NCI-H1105 (cell line): Measurements from ENCODE around the gene CAMK2B.

Source experiments
- DNase-seq: peaks from one replicate; lab custom pipeline; 2025; lab: John Stamatoyannopoulos, UW

CAMK2B gene

GRCh38 chr7:44286618-44287487 is 38.5 kb downstream of the CAMK2B start:
- no peak for DNase-seq

DNA sequence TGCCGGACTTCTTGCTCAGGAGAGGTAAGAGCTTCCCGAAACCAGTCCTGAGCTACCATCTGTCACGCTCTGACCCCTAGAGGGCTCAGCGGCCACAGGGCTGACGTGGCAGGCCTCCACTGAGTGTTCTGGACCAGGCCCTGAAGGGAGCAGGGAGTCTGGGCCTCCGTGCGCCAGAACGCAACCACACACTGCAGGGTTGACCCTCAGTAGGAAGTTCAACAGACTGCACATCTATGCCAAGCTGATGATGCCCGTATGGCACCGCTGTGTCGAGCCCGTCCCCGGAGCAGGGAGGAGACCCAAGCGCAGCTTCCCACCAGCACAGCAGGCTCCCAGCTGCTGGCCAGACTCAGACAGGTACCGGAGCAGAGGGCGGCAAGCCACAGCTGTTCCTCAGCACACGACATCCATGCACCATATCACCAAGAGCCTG is 39.2 kb downstream of the CAMK2B start:
- DNase-seq: no peak

- no peak for DNase-seq
These were observed 39.8 kb downstream of the CAMK2B start for GRCh38 chr7:44285561-44285960.

GRCh38 chr7:44284881-44285541 is 40.4 kb downstream of the CAMK2B start:
- DNase-seq: no peak

- no peak for DNase-seq
These were observed 41.2 kb downstream of the CAMK2B start for GRCh38 chr7:44284216-44284615.

DNA sequence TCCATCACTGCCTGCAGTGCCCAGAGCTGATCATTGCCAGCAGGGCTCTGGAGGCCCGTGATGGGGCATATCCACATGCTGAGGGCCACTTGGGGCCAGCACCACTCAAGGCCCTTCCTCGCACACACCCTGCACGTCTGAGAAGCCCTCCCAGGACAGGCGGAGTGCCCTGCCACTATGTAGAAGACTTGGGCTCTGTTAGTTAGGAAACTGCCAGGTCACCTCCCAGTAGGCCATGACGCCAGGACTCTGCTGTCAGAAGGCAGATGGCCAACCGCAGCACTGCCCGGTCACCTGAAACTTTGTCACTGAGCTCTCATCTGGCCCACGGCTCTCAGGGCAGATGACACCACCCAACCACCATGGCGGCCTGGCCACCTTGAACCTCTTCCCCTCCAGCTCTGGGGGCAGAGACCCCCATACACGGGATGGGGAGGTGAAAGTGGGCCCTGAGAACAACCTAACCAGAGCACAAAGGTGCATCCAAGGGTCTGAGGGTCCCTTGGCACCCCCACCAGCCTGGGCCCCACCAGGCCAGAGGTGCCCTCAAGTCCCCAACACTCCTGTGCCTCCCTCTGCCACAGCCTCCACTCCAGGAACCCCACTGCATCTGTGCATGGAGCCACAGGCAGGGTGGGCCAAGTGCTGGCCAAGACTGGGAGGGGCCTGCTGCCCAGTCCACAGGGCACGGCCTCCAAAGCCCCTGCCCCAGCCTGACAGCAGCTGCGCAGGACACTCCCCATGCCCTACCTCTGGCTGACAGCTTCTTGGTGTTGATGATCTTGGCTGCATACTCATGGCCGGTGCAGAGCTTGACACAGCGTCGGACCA is 41.8 kb downstream of the CAMK2B start:
- no peak for DNase-seq

DNA sequence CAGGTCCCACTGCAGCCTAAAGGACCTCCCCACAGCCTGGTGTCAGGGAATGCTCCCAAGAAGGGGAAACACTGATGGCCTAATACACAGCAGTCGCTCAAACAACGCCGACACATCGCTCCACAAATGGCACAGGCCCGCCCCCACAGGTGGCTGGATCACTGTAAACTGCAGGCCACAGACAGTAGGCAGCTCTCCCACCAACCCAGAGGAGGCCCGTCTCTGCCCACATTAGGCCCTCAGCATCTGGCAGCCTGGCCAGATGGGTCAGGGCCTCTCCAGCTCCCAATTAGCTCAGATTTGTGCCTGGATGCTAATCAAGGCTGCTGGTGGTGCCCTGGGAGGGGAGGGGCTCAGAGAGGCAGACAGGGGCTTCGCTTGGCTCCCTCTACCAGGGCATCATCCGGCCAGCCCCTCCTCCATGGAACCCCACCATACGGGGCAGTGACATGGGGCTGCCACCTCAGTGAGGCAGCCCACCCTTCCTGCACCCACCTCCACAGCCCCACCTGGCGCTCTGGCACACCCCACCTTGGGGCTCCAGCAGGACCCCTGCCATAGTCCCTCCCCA is 42.7 kb downstream of the CAMK2B start:
- no peak for DNase-seq

DNA sequence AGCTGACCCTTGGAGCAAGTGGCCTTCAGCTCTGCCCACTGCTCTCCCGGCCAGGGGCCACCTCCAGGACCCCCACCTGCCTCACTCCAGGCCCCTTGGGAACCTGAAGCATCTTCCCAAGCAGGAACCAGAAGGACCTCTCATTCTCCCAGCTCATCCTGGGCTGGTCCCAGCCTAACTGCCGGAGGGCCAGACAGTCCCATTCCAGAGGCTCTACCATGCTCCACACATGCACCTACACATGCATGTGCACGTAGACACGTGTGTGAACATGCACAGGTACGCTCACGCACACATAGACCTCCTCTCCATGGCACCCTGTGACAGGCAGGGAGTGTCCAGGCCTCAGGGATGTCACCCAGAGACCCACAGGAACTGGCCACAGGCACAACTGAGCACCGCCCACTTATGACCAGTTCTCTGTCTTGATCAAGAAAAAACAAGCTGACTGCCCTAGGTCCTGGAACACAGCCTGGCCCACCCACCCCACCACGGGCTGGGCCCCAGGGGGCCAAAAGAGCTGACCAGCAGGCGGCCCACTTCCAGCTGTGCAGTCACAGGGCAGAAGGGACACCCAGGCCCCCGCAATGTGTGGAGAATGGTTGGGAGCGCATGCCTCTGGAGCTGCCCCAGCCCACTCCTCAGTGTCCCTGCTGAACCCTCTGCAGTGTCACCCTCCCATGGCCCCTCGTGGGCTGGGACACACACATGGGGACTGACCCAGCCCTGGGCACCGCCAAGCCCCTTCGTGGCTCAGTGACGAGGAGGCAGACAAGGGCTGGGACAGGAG is 43.4 kb downstream of the CAMK2B start:
- DNase-seq: no peak

- DNase-seq: no peak
These were observed 44.2 kb downstream of the CAMK2B start for GRCh38 chr7:44280993-44281721.

GRCh38 chr7:44280636-44280992 is 44.8 kb downstream of the CAMK2B start:
- DNase-seq: no peak

- DNase-seq: no peak
These were observed 45.5 kb downstream of the CAMK2B start for GRCh38 chr7:44279731-44280505.

DNA sequence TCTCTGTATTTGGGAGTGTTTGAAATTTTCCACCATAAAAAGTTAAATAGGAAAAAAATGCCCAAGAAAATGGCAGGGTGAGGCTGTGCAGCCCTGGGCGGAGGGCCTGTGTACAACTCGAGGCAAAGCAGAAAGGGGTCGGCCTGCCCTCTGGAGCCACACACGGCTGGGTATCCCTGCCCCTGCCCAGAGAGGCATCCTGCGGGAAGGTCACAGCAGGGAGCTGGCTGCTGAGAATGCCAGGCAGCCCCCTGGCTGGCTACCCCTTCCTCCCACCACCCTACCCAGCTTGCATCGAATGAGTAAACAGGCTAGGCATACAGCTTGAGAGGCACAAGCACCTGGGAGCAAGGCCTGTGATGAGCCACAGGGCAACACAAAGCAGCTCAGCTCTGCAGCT is 46.1 kb downstream of the CAMK2B start:
- no peak for DNase-seq

GRCh38 chr7:44278451-44279161 is 46.8 kb downstream of the CAMK2B start:
- DNase-seq: no peak

DNA sequence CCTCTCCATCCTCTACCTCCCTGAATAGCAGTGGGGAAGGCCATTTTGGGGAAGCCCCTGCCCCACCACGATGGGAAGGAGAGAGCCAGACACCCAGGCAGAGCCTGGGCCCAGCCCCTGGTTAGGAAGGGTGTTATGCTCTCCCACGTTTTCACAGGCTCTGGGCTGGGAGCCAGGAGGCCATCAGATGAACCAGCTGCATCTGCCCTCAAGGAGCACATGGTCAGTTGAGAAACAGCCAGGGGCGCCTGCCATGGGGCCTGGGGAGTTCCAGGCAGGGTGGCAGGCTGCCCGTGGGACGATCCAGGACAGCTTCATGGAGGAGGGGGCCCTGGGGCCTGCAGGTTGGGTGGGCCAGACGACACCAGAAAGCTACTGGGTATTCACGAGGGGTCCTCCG is 47.5 kb downstream of the CAMK2B start:
- no peak for DNase-seq

DNA sequence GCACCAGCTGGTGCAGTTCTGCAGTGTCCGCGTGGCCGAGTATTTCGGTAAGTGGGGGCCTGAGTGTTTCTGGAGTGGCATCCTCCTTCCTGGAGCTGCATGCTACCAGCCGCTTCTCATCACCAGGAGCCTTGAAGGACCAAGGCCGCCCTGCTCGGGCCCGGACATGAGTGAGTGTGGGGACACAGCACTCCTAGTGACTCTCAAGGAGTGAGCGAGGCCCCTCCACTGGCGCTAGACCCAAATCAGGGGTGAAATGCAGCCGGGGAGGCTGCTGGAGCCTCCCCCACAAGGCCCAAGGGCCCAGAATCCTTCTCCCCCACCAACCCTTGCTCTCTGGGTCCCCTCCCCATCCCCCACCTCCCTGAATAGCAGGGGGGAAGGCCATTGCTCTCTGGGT is 48.0 kb downstream of the CAMK2B start:
- DNase-seq: no peak

DNA sequence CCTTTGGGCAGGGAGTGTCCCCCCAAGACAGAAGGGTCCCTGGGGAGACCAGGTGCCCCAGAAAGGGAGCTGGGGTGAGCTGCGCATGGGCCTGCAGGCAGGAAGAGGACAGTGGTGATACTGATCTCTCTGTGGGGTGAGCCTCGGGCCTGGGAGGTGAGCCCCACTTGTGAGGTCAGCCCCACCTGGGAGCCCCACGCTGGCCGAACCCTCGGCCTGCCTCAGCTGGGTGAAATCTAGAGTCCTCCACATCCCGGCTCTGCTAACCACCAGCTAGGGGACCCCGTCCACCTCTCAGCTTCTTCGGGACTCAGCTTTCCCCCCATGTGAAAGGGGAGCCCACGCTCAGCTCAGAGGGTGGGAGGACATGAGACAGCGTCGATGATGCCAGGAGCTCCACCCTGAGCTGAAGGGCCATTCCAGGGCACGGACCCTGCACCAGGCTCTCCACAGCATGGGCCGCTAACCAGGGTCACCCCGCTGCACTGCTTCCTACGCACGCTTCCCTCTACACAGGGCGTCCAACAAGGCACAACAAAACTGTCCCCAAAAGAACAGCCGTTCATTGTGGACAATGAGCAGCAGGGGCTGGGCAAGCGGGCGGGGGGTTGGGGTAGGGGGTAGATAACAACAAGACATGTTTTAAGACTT is 48.7 kb downstream of the CAMK2B start:
- no peak for DNase-seq

DNA sequence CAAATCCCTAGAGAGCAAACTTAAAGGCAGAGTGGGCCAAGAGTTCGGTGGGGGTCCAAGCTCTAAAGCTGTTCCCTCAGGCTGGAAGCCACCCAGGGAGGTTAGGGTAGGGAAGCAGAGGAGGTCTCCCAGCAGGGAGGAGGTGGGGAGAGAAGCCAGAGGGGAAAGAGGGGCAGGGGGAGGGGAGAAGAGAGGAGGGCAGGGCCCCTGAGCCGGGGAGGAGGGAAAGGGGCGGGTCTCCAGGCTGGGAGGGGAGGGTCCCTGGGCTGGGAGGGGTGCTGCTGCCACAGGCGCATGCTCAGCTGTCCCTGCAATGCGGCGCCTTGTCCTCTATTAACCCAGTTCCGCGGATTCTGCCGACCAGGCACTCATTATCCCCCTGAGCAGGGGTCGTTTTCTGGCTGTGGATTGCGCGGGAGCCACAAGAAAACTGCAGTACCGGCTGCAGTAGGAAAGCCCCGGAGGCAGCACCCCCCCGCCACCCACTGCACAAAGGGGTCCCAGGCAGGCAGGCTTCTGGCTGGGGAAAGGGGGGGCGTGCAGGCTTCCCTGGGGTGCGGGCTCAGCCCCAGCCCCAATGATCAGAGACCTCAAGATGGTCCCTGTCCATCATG is 49.3 kb downstream of the CAMK2B start:
- DNase-seq: no peak

- no peak for DNase-seq
These were observed 50.2 kb downstream of the CAMK2B start for GRCh38 chr7:44275146-44275545.

DNA sequence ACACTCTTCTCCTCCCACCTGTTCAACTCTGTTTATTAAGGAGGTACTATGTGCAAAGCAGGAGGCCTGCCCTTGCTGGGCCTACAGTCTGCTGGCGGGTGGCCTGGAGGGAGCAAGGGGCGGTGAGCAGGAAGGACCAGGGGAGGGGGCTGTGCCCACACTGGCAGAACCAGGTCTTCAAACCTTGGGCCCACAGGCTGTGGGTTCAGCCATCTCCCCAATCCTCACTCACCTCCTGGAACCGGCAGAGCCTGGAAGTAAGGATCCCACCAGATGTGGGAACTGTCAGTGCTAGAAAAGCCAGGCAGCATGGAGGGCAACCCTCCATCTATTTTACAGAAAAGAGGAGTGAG is 50.8 kb downstream of the CAMK2B start:
- no peak for DNase-seq
